HG02678 (cell line): ENCODE measurements around the gene CTAG1B.
"Not testable (repeated sequence)": the region's sequence is repeated elsewhere in the genome, so short reads cannot be mapped to it uniquely, and the experiment has no call there.

Experiments
- ATAC-seq: cut with Tn5 transposase; IDR thresholded peaks from one replicate; pipeline ENCODE4 v1.9.1; 2021; ENCODE audit warnings: mild to moderate bottlenecking, moderate library complexity; ENCODE audit not compliant: unreplicated experiment

CTAG1B gene

GRCh38 chrX:154619182-154619581 is at the start of gene CTAG1B:
TSS of gene CTAG1B (minus strand) at chrX:154619282. CDS start at chrX:154619218, 64 bp downstream.
- ATAC-seq: not testable (repeated sequence)

- no peak for ATAC-seq
These were observed 42.8 kb upstream of the CTAG1B start for GRCh38 chrX:154661899-154662298.

- ATAC-seq: no peak
These were observed 42.1 kb upstream of the CTAG1B start for GRCh38 chrX:154661170-154661569.

GRCh38 chrX:154660541-154660940 is 41.5 kb upstream of the CTAG1B start:
- no peak for ATAC-seq

- ATAC-seq: no peak
These were observed 39.9 kb upstream of the CTAG1B start for GRCh38 chrX:154658957-154659356.

GRCh38 chrX:154658187-154658586 is 39.1 kb upstream of the CTAG1B start:
- ATAC-seq: no peak

- no peak for ATAC-seq
These were observed 38.2 kb upstream of the CTAG1B start for GRCh38 chrX:154657226-154657805.

- ATAC-seq: no peak
These were observed 36.7 kb upstream of the CTAG1B start for GRCh38 chrX:154655786-154656185.

GRCh38 chrX:154655346-154655745 is 36.3 kb upstream of the CTAG1B start:
- no peak for ATAC-seq

GRCh38 chrX:154654925-154655324 is 35.8 kb upstream of the CTAG1B start:
- no peak for ATAC-seq

- ATAC-seq: no peak
These were observed 35.3 kb upstream of the CTAG1B start for GRCh38 chrX:154654372-154654771.

GRCh38 chrX:154653413-154653812 is 34.3 kb upstream of the CTAG1B start, which contains the start of gene CTAG2:
TSS of gene CTAG2 (minus strand) at chrX:154653579. CDS start at chrX:154653515, 64 bp downstream.
- ATAC-seq: not testable (repeated sequence)

- ATAC-seq: no peak
These were observed 33.9 kb upstream of the CTAG1B start for GRCh38 chrX:154653048-154653401.

GRCh38 chrX:154652311-154653047 is 33.4 kb upstream of the CTAG1B start:
- no peak for ATAC-seq

- ATAC-seq: no peak
These were observed 31.1 kb upstream of the CTAG1B start for GRCh38 chrX:154650221-154650510.

- no peak for ATAC-seq
These were observed 30.6 kb upstream of the CTAG1B start for GRCh38 chrX:154649503-154650220.

GRCh38 chrX:154648931-154649330 is 29.8 kb upstream of the CTAG1B start:
- no peak for ATAC-seq

GRCh38 chrX:154645745-154646378 is 26.8 kb upstream of the CTAG1B start:
- not testable (repeated sequence) for ATAC-seq

GRCh38 chrX:154643708-154644107 is 24.6 kb upstream of the CTAG1B start:
- ATAC-seq: not testable (repeated sequence)

- ATAC-seq: not testable (repeated sequence)
These were observed 22.7 kb upstream of the CTAG1B start for GRCh38 chrX:154641740-154642139.

- ATAC-seq: not testable (repeated sequence)
These were observed 14.6 kb upstream of the CTAG1B start for GRCh38 chrX:154633661-154634060.

GRCh38 chrX:154630949-154631348 is 11.9 kb upstream of the CTAG1B start:
- ATAC-seq: not testable (repeated sequence)
